ENCODE data around the gene NLGN1.

Gene NLGN1

GRCh38 chr3:174218016-174218415 is 820.5 kb downstream of the NLGN1 start:
- TF ChIP-seq POLR2A (IDR thresholded peaks at IDR 0.05; ENCODE audit: extremely low read depth, insufficient read length) = no peak
- TF ChIP-seq MAX (IDR thresholded peaks at IDR 0.05; ENCODE audit: low read depth, low read length) = no peak
- TF ChIP-seq MYC (IDR thresholded peaks at IDR 0.05; ENCODE audit: low read depth, low read length) = no peak
- TF ChIP-seq CTCF (IDR thresholded peaks at IDR 0.05; ENCODE audit: low read depth, low read length) = no peak
- no peak for DNase-seq (ENCODE audit: low read depth)
- H3K4me3 ChIP-seq (ENCODE audit: low read depth, low read length) = no peak overlapping the region

GRCh38 chr3:174219738-174220137 is 822.2 kb downstream of the NLGN1 start:
- no peak for DNase-seq (ENCODE audit: low read depth)
- TF ChIP-seq MYC (IDR thresholded peaks at IDR 0.05; ENCODE audit: low read depth, low read length) = no peak
- no peak for TF ChIP-seq CTCF (IDR thresholded peaks at IDR 0.05; ENCODE audit: low read depth, low read length)
- no peak for TF ChIP-seq MAX (IDR thresholded peaks at IDR 0.05; ENCODE audit: low read depth, low read length)
- no peak for TF ChIP-seq POLR2A (IDR thresholded peaks at IDR 0.05; ENCODE audit: extremely low read depth, insufficient read length)
- H3K4me3 ChIP-seq (ENCODE audit: low read depth, low read length) = no peak overlapping the region

- TF ChIP-seq MYC (IDR thresholded peaks at IDR 0.05; ENCODE audit: low read depth, low read length) = no peak
- TF ChIP-seq CTCF (IDR thresholded peaks at IDR 0.05; ENCODE audit: low read depth, low read length) = no peak
- TF ChIP-seq MAX (IDR thresholded peaks at IDR 0.05; ENCODE audit: low read depth, low read length) = no peak
- no peak for TF ChIP-seq POLR2A (IDR thresholded peaks at IDR 0.05; ENCODE audit: extremely low read depth, insufficient read length)
- no peak for DNase-seq (ENCODE audit: low read depth)
These were observed 823.4 kb downstream of the NLGN1 start for GRCh38 chr3:174220775-174221554.

GRCh38 chr3:174223042-174223441 is 825.5 kb downstream of the NLGN1 start:
- DNase-seq (ENCODE audit: low read depth) = no peak
- TF ChIP-seq MAX (IDR thresholded peaks at IDR 0.05; ENCODE audit: low read depth, low read length) (no peak), CTCF (IDR thresholded peaks at IDR 0.05; ENCODE audit: low read depth, low read length) (no peak)
- H3K4me3 ChIP-seq (ENCODE audit: low read depth, low read length) = no peak overlapping the region

More at GRCh38 chr3:174220775-174221554, 823.4 kb downstream of the NLGN1 start:
- H3K4me3 ChIP-seq (ENCODE audit: low read depth, low read length) = no peak overlapping the region

- DNase-seq (ENCODE audit: low read depth) = no peak
- H3K4me3 ChIP-seq (ENCODE audit: low read depth, low read length) = no peak overlapping the region
- TF ChIP-seq POLR2A (IDR thresholded peaks at IDR 0.05; ENCODE audit: extremely low read depth, insufficient read length) (no peak), CTCF (IDR thresholded peaks at IDR 0.05; ENCODE audit: low read depth, low read length) (no peak), MYC (IDR thresholded peaks at IDR 0.05; ENCODE audit: low read depth, low read length) (no peak), MAX (IDR thresholded peaks at IDR 0.05; ENCODE audit: low read depth, low read length) (no peak)
These were observed 826.1 kb downstream of the NLGN1 start for GRCh38 chr3:174223626-174224025.

Measured in NB4 (cell line).